Skin epidermis (tissue), 12 donors: ENCODE measurements around the gene DROSHA.
"Not testable (repeated sequence)": the region's sequence is repeated elsewhere in the genome, so short reads cannot be mapped to it uniquely, and the experiment has no call there.

Source experiments
- H3K27ac ChIP-seq, 21 experiments: fragments of 200-600 bp; sonication (generic) in 11 of 21; one replicate each; pipeline ENCODE4 v1.5.0; 2020; ENCODE audit warnings: mild to moderate bottlenecking in 3 of 21, inconsistent platforms in 2 of 21, moderate library complexity in 2 of 21
- H3K4me3 ChIP-seq, 7 experiments: fragments of 200-600 bp; sonication (generic) in 2 of 7; one replicate each; pipeline ENCODE4 v1.5.0; 2020; ENCODE audit warnings: inconsistent platforms in 2 of 7, mild to moderate bottlenecking in 2 of 7, moderate library complexity in 1 of 7

Gene DROSHA

DNA sequence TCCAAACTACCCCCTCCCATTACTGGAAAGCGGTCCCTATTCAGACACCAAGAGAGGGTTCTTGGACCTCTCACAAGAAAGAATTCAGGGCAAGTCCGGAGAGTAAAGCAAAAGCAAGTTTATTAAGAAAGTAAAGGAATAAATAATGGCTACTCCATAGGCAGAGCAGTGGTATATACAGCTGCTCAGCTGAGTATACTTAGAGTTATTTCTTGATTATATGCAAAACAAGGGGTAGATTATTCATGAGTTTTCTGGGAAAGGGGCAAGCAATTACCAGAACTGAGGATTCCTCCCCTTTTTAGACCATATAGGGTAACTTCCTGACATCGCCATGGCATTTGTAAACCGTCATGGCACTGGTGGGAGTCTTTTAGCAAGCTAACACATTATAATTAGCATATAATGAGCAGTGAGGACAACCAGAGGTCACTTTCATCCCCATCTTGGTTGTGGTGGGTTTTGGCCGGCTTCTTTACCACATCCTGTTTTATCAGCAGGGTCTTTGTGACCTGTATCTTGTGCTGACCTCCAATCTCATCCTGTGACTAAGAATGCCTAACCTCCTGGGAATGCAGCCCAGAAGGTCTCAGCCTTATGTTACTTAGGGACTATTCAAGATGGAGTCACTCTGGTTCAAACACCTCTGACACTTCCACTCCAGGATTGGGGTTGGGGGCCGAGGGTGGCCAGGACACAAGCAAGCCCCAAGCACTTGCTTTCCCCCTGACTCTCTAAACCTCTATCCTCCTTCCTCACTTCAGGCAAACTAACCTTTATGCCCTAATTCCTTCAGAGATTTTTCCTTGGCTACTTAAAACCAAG is 170.0 kb downstream of the DROSHA start:
- not testable (repeated sequence) for H3K27ac ChIP-seq, H3K4me3 ChIP-seq

DNA sequence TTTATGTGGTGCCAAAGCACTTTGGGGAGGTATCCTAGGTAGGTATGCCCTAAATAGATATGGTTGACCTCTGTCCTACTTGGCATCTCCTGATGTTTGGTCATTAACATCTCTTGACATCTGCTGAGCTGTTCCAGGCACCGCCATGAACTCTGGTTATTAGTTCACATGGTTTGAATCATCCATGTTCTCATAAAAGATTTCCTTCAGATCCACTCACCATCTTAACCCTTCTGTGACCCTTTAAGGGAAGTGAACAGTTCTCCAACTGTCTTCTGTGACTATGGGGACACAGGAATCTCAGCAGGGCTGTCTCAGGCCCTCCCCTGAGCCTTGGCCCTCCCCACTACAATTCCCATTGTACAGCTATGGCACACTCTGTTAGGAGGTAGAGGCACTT is 170.7 kb downstream of the DROSHA start:
- Histone ChIP-seq H3K27ac (no peak overlapping the region), H3K4me3 (no peak overlapping the region)

GRCh38 chr5:31359839-31360238 is 172.1 kb downstream of the DROSHA start:
- Histone ChIP-seq H3K27ac (no peak overlapping the region), H3K4me3 (no peak overlapping the region)

DNA sequence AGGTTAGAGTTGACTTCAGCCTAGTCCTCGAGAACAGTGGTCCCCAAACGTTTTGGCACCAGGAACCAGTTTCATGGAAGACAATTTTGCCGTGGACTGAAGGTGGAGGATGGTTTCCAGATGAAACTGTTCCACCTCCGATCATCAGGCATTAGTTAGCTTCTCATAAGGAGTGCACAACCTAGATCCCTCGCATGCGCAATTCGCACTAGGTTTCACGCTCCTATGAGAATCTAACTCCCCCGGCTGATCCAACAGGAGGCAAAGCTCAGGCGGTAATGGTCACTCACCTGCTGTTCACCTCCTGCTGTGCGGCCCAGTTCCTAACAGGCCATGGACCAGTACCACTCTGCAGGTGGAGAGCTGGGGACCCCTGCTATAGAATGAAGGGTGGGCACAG is 174.9 kb downstream of the DROSHA start:
- Histone ChIP-seq H3K4me3 (no peak overlapping the region), H3K27ac (no peak overlapping the region)

DNA sequence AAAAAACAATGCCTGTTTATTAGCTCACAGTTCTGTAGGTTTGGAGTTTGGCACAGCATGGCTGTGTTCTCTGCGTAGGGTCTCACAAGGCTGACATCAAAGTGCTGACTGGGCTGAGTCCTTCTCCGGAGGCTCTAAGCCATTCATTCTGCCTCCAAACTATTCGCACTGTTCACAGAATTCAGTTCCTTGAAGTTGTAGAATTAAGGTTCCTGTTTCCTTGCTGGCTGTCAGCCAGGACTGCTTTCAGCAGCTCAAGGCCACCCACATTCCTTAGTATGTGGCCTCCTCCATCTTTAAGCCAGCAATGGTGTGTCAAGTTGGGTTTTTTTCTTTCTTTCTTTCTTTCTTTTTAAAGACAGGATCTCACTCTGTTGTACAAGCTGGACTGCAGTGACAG is 176.6 kb downstream of the DROSHA start:
- Histone ChIP-seq H3K27ac (no peak overlapping the region), H3K4me3 (no peak overlapping the region)
